HEK293T (cell line): ENCODE measurements around the gene SLC17A9.

Experiments used
- ELF4 ChIP-seq: fragments of 450-650 bp; IDR thresholded peaks from 2 replicates; pipeline ENCODE4 v1.6.1; 2017; ENCODE audit warnings: antibody characterized with exemption
- FOXA1 ChIP-seq: fragments of 450-650 bp; IDR thresholded peaks from 2 replicates; pipeline ENCODE4 v1.6.1; 2016; ENCODE audit warnings: mild to moderate bottlenecking
- FOXM1 ChIP-seq: fragments of 450-650 bp; IDR thresholded peaks from 2 replicates; pipeline ENCODE4 v1.6.1; 2017; ENCODE audit warnings: mild to moderate bottlenecking, borderline replicate concordance
- L3MBTL2 ChIP-seq: fragments of 450-650 bp; conservative IDR thresholded peaks from 2 replicates; pipeline ENCODE4 v1.6.1; 2016; ENCODE audit warnings: mild to moderate bottlenecking
- SP1 ChIP-seq: fragments of 450-650 bp; IDR thresholded peaks from 2 replicates; pipeline ENCODE4 v1.6.1; 2017
- SUZ12 ChIP-seq: fragments of 450-650 bp; IDR thresholded peaks from 2 replicates; pipeline ENCODE4 v1.6.1; 2016; ENCODE audit warnings: mild to moderate bottlenecking
- TARDBP ChIP-seq: fragments of 450-650 bp; IDR thresholded peaks from 2 replicates; pipeline ENCODE4 v1.6.1; 2016
- ZNF384 ChIP-seq: fragments of 450-650 bp; IDR thresholded peaks from 2 replicates; pipeline ENCODE4 v1.6.1; 2016
- TF ChIP-seq, protein P1 (sequence below): fragments of 450-650 bp; IDR thresholded peaks from 2 replicates; pipeline ENCODE4 v1.6.1; 2016

- TF ChIP-seq FOXM1 (no peak), SUZ12 (no peak), ELF4 (no peak), SP1 (no peak), L3MBTL2 (no peak), TARDBP (no peak), FOXA1 (no peak), ZNF384 (no peak)
- TF ChIP-seq, protein P1, sequence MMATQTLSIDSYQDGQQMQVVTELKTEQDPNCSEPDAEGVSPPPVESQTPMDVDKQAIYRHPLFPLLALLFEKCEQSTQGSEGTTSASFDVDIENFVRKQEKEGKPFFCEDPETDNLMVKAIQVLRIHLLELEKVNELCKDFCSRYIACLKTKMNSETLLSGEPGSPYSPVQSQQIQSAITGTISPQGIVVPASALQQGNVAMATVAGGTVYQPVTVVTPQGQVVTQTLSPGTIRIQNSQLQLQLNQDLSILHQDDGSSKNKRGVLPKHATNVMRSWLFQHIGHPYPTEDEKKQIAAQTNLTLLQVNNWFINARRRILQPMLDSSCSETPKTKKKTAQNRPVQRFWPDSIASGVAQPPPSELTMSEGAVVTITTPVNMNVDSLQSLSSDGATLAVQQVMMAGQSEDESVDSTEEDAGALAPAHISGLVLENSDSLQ: no peak
Observed at GRCh38 chr20:62979876-62980373, 27.4 kb downstream of the SLC17A9 start.
